DND-41 (cell line): ENCODE measurements around the gene CMC4.

Experiments
- ATAC-seq: fragments of 200-7000 bp; cut with Tn5 transposase; 3 replicates; pipeline ENCODE4 v1.9.1; 2021; ENCODE audit warnings: low read depth; ENCODE audit not compliant: insufficient read depth
- DNase-seq: peaks from one replicate; pipeline ENCODE4 v3.0.0-alpha.2; 2020
- H2AFZ ChIP-seq: 2 replicates; pipeline ENCODE4 v1.6.0; 2012; ENCODE audit warnings: low read depth, low read length
- H3K27ac ChIP-seq: 2 replicates; pipeline ENCODE4 v1.5.1; 2012; ENCODE audit warnings: low read length, inconsistent platforms
- H3K27me3 ChIP-seq: fragments of 200-600 bp; sonication (generic); 2 replicates; pipeline ENCODE4 v1.6.0; 2012; ENCODE audit warnings: low read length, mild to moderate bottlenecking, inconsistent platforms; ENCODE audit not compliant: insufficient read depth, poor library complexity
- H3K36me3 ChIP-seq: 2 replicates; pipeline ENCODE4 v1.5.1; 2012; ENCODE audit warnings: low read length, inconsistent platforms; ENCODE audit not compliant: insufficient read depth
- H3K4me1 ChIP-seq: 2 replicates; pipeline ENCODE4 v1.5.1; 2012; ENCODE audit warnings: mild to moderate bottlenecking, low read length; ENCODE audit not compliant: insufficient read depth
- H3K4me2 ChIP-seq: 2 replicates; pipeline ENCODE4 v1.6.0; 2012; ENCODE audit warnings: mild to moderate bottlenecking, moderate library complexity, low read length, inconsistent platforms; ENCODE audit not compliant: insufficient read depth
- H3K4me3 ChIP-seq, 2 experiments: fragments of 200-600 bp in 1 of 2; shearing (Covaris generic) in 1 of 2; 2 replicates each; pipeline ENCODE4 v1.5.1; 2012 to 2016; ENCODE audit warnings: inconsistent platforms in 2 of 2, low read length in 2 of 2, mild to moderate bottlenecking in 2 of 2, low read depth in 1 of 2, moderate library complexity in 1 of 2
- H3K79me2 ChIP-seq: 2 replicates; pipeline ENCODE4 v1.6.0; 2012; ENCODE audit warnings: low read length, inconsistent platforms; ENCODE audit not compliant: insufficient read depth
- H3K9ac ChIP-seq: 2 replicates; pipeline ENCODE4 v1.6.0; 2012; ENCODE audit warnings: low read depth, mild to moderate bottlenecking, inconsistent platforms, low read length, moderate library complexity
- H3K9me3 ChIP-seq: 2 replicates; pipeline ENCODE4 v1.5.1; 2012; ENCODE audit warnings: low read length, moderate library complexity, mild to moderate bottlenecking, inconsistent platforms; ENCODE audit not compliant: insufficient read depth, severe bottlenecking
- H4K20me1 ChIP-seq: 2 replicates; pipeline ENCODE4 v1.6.0; 2012; ENCODE audit warnings: low read length; ENCODE audit not compliant: insufficient read depth
- CTCF ChIP-seq: IDR thresholded peaks from 2 replicates; pipeline ENCODE4 v1.5.1; 2012; ENCODE audit warnings: borderline replicate concordance, low read length, moderate library complexity, mild to moderate bottlenecking; ENCODE audit not compliant: poor library complexity, severe bottlenecking; ENCODE audit errors: extremely low read depth
- EZH2 ChIP-seq: IDR thresholded peaks from 3 replicates; pipeline ENCODE4 v1.6.1; 2012; ENCODE audit warnings: borderline replicate concordance, low read depth, mild to moderate bottlenecking, moderate library complexity, low read length, inconsistent platforms; ENCODE audit not compliant: severe bottlenecking

The CMC4 gene

GRCh38 chrX:155070975-155071693, at the start of gene CMC4, which contains the start of the genes BRCC3 and MTCP1:
Gene CMC4, minus strand, starts transcription at chrX:155071136. Its CDS starts 7,113 bp downstream, at chrX:155064023.
Gene BRCC3, plus strand, starts transcription at chrX:155071508. Its CDS starts 20 bp downstream, at chrX:155071528.
Gene MTCP1, minus strand, starts transcription at chrX:155071136. Its CDS starts 5,126 bp downstream, at chrX:155066010.
- Histone ChIP-seq H4K20me1 (no peaks in the 10 kb centered on the region), H3K27me3 (no peaks in the 10 kb centered on the region), H3K4me3 (peak within 1 kb of the TSS; percentile 81 to 83; a peak in 3 of 4 replicates), H3K4me1 (peaks cover 54% of the 10 kb centered on the region), H3K4me2 (peak within 1 kb of the TSS; percentile 94), H3K9ac (peak within 1 kb of the TSS; percentile 69), H3K36me3 (peaks cover 25% of the 10 kb centered on the region), H3K9me3 (no peaks in the 10 kb centered on the region), H3K27ac (peak within 1 kb of the TSS; percentile 94), H3K79me2 (peaks cover 55% of the 10 kb centered on the region), H2AFZ (peak within 1 kb of the TSS; percentile 78)
- DNase-seq (peak; percentile 83), ATAC-seq (peak; percentile 93)
- no peak for TF ChIP-seq CTCF
- TF ChIP-seq EZH2, result no peak

GRCh38 chrX:155115174-155115819, 44.4 kb upstream of the CMC4 start:
- no peaks in the 10 kb centered on the region for H3K9me3 ChIP-seq
- H3K9ac ChIP-seq, result no peak overlapping the region
- TF ChIP-seq CTCF (no peak), EZH2 (no peak)
- DNase-seq (no peak), ATAC-seq (no peak)
- no peaks in the 10 kb centered on the region for H3K4me1 ChIP-seq
- H4K20me1 ChIP-seq, result no peaks in the 10 kb centered on the region
- H3K4me3 ChIP-seq, result no peak overlapping the region
- H3K4me2 ChIP-seq, result no peak overlapping the region
- no peak overlapping the region for H3K27ac ChIP-seq
- H2AFZ ChIP-seq, result no peak overlapping the region
- H3K27me3 ChIP-seq, result no peaks in the 10 kb centered on the region
- no peaks in the 10 kb centered on the region for H3K79me2 ChIP-seq
- peaks cover 14% of the 10 kb centered on the region for H3K36me3 ChIP-seq

- Histone ChIP-seq H3K27ac (no peak overlapping the region), H3K9me3 (no peaks in the 10 kb centered on the region), H2AFZ (no peak overlapping the region), H3K4me1 (no peaks in the 10 kb centered on the region), H3K4me2 (no peak overlapping the region), H3K27me3 (no peaks in the 10 kb centered on the region), H3K79me2 (no peaks in the 10 kb centered on the region), H3K9ac (no peak overlapping the region), H4K20me1 (no peaks in the 10 kb centered on the region), H3K36me3 (peaks cover 13% of the 10 kb centered on the region; the same call in 1 of the 2 replicates), H3K4me3 (no peak overlapping the region)
- no peak for DNase-seq
- TF ChIP-seq EZH2 (no peak), CTCF (no peak)
- ATAC-seq, result no peak
These were observed 42.2 kb upstream of the CMC4 start for GRCh38 chrX:155113097-155113496.
